Measurements from ENCODE around the gene ATP2A2.

ATP2A2 gene

DNA sequence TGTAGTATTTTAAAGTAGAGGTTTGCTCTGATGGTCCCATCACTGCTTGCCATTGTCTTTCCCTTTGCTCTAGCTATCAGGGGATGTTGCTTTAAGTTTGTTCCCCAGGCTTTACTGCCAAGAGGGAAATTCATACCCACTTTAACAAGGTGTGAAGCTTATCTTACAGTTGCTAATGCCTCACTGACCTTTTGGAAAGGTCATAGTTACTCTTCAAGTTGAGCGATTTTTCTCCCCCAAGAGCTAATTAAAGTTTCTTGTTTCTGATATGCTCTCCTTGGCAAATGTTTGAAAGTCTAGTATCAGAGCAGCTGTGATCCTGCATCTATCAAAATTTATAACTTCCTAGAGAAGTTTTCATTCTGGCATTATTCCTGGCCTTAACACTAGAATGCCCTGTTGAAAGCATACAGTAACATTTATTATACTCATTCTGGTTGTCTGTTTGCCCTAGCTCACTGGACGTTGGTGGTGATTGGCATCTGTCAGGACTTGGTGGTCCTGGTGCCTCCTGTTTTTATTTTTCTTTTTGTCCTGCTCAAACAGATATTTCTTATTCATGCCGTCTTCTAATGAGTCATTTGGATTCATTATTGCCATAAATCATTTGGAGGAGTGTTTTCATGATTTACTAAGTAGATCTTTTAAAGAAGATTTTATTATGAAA, 8.1 kb downstream of the ATP2A2 start:
- no peak overlapping the region for H3K4me3 ChIP-seq (ENCODE audit: low read depth, low read length)
- DNase-seq (ENCODE audit: low read depth), result no peak
- TF ChIP-seq POLR2A (IDR thresholded peaks at IDR 0.05; ENCODE audit: extremely low read depth, insufficient read length), result no peak
- TF ChIP-seq, protein P1, sequence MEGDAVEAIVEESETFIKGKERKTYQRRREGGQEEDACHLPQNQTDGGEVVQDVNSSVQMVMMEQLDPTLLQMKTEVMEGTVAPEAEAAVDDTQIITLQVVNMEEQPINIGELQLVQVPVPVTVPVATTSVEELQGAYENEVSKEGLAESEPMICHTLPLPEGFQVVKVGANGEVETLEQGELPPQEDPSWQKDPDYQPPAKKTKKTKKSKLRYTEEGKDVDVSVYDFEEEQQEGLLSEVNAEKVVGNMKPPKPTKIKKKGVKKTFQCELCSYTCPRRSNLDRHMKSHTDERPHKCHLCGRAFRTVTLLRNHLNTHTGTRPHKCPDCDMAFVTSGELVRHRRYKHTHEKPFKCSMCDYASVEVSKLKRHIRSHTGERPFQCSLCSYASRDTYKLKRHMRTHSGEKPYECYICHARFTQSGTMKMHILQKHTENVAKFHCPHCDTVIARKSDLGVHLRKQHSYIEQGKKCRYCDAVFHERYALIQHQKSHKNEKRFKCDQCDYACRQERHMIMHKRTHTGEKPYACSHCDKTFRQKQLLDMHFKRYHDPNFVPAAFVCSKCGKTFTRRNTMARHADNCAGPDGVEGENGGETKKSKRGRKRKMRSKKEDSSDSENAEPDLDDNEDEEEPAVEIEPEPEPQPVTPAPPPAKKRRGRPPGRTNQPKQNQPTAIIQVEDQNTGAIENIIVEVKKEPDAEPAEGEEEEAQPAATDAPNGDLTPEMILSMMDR (IDR thresholded peaks at IDR 0.05; ENCODE audit: low read depth, low read length), result no peak
- TF ChIP-seq MAX (IDR thresholded peaks at IDR 0.05; ENCODE audit: low read depth, low read length), result no peak
- TF ChIP-seq MYC (IDR thresholded peaks at IDR 0.05; ENCODE audit: low read depth, low read length), result no peak

GRCh38 chr12:110289711-110290078, 8.6 kb downstream of the ATP2A2 start:
- DNase-seq (ENCODE audit: low read depth), result no peak
- TF ChIP-seq POLR2A (IDR thresholded peaks at IDR 0.05; ENCODE audit: extremely low read depth, insufficient read length) (no peak), MYC (IDR thresholded peaks at IDR 0.05; ENCODE audit: low read depth, low read length) (no peak), MAX (IDR thresholded peaks at IDR 0.05; ENCODE audit: low read depth, low read length) (no peak)
- TF ChIP-seq, protein P1 (IDR thresholded peaks at IDR 0.05; ENCODE audit: low read depth, low read length), result no peak
- no peak overlapping the region for H3K4me3 ChIP-seq (ENCODE audit: low read depth, low read length)

- H3K4me3 ChIP-seq (ENCODE audit: low read depth, low read length), result no peak overlapping the region
- DNase-seq (ENCODE audit: low read depth), result no peak
- no peak for TF ChIP-seq MYC (IDR thresholded peaks at IDR 0.05; ENCODE audit: low read depth, low read length)
- no peak for TF ChIP-seq POLR2A (IDR thresholded peaks at IDR 0.05; ENCODE audit: extremely low read depth, insufficient read length)
- TF ChIP-seq, protein P1 (IDR thresholded peaks at IDR 0.05; ENCODE audit: low read depth, low read length), result no peak
- no peak for TF ChIP-seq MAX (IDR thresholded peaks at IDR 0.05; ENCODE audit: low read depth, low read length)
Measured at GRCh38 chr12:110301065-110301806, 20.2 kb downstream of the ATP2A2 start.

GRCh38 chr12:110304061-110304551, 23.1 kb downstream of the ATP2A2 start:
- DNase-seq (ENCODE audit: low read depth), result no peak

DNA sequence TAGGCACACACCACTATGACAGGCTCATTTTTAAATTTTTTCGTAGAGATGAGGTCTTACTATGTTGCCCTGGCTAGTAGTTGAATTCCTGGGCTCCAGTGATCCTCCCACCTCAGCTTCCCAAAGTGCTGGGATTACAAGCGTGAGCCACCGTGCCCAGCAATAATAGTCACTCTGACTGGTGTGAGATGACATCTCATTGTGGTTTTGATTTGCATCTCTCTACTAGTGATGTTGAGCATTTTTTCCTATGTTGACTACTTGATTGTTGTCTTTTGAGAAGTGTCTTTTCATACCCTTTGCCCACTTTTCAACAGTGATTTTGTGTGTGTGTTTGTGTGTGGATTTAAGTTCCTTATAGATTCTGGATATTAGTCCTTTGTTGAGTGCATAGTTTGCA, 26.3 kb downstream of the ATP2A2 start:
- DNase-seq (ENCODE audit: low read depth), result no peak
- TF ChIP-seq, protein P1 (IDR thresholded peaks at IDR 0.05; ENCODE audit: low read depth, low read length), result no peak
- TF ChIP-seq MYC (IDR thresholded peaks at IDR 0.05; ENCODE audit: low read depth, low read length) (no peak), MAX (IDR thresholded peaks at IDR 0.05; ENCODE audit: low read depth, low read length) (no peak), POLR2A (IDR thresholded peaks at IDR 0.05; ENCODE audit: extremely low read depth, insufficient read length) (no peak)
- no peak overlapping the region for H3K4me3 ChIP-seq (ENCODE audit: low read depth, low read length)

More at GRCh38 chr12:110304061-110304551, 23.1 kb downstream of the ATP2A2 start:
- H3K4me3 ChIP-seq (ENCODE audit: low read depth, low read length), result no peak overlapping the region
- TF ChIP-seq MAX (IDR thresholded peaks at IDR 0.05; ENCODE audit: low read depth, low read length) (no peak), MYC (IDR thresholded peaks at IDR 0.05; ENCODE audit: low read depth, low read length) (no peak), POLR2A (IDR thresholded peaks at IDR 0.05; ENCODE audit: extremely low read depth, insufficient read length) (no peak)
- TF ChIP-seq, protein P1 (IDR thresholded peaks at IDR 0.05; ENCODE audit: low read depth, low read length), result no peak
